Trophoblast cell (in vitro differentiated cells and primary cell): Measurements from ENCODE around the gene CHST9.

Experiments
- DNase-seq, 2 donors: peaks; one replicate each; pipeline ENCODE4 v3.0.0-alpha.2; 2016
- H2AFZ ChIP-seq: 2 replicates; pipeline ENCODE4 v1.6.1; 2013; ENCODE audit warnings: low read length, moderate library complexity, mild to moderate bottlenecking; ENCODE audit not compliant: insufficient read depth, poor library complexity
- H2AK5ac ChIP-seq: 2 replicates; pipeline ENCODE4 v1.6.1; 2013; ENCODE audit warnings: mild to moderate bottlenecking, low read length
- H2BK120ac ChIP-seq: 2 replicates; pipeline ENCODE4 v1.6.1; 2013; ENCODE audit warnings: low read length, mild to moderate bottlenecking, moderate library complexity; ENCODE audit not compliant: insufficient read depth, poor library complexity
- H2BK12ac ChIP-seq: 2 replicates; pipeline ENCODE4 v1.6.1; 2013; ENCODE audit warnings: mild to moderate bottlenecking, low read length, moderate library complexity
- H2BK5ac ChIP-seq: 2 replicates; pipeline ENCODE4 v1.6.1; 2013; ENCODE audit warnings: low read length, low read depth, moderate library complexity, mild to moderate bottlenecking; ENCODE audit not compliant: poor library complexity
- H3K14ac ChIP-seq: 2 replicates; pipeline ENCODE4 v1.6.1; 2013; ENCODE audit warnings: mild to moderate bottlenecking, low read length
- H3K18ac ChIP-seq: 2 replicates; pipeline ENCODE4 v1.6.1; 2013; ENCODE audit warnings: mild to moderate bottlenecking, low read length
- H3K23ac ChIP-seq: 2 replicates; pipeline ENCODE4 v1.6.1; 2013; ENCODE audit warnings: low read length
- H3K27ac ChIP-seq: 2 replicates; pipeline ENCODE4 v1.5.1; 2013; ENCODE audit warnings: low read depth, mild to moderate bottlenecking, inconsistent platforms, low read length, moderate library complexity
- H3K27me3 ChIP-seq: 2 replicates; pipeline ENCODE4 v1.6.1; 2013; ENCODE audit warnings: inconsistent platforms, mild to moderate bottlenecking, low read length, moderate library complexity; ENCODE audit not compliant: insufficient read depth
- H3K36me3 ChIP-seq, 2 experiments: 1 replicate in 1 of 2; 2 replicates in 1 of 2; pipeline ENCODE4 v1.6.1; 2013; ENCODE audit warnings: low read length in 2 of 2, mild to moderate bottlenecking in 2 of 2, moderate library complexity in 1 of 2; ENCODE audit not compliant: insufficient read depth in 2 of 2, control insufficient read depth in 1 of 2
- H3K4ac ChIP-seq: 2 replicates; pipeline ENCODE4 v1.6.1; 2013; ENCODE audit warnings: low read depth, mild to moderate bottlenecking, low read length, moderate library complexity
- H3K4me1 ChIP-seq, 2 experiments: 1 replicate in 1 of 2; 2 replicates in 1 of 2; pipeline ENCODE4 v1.6.1; 2013; ENCODE audit warnings: low read length in 2 of 2, mild to moderate bottlenecking in 2 of 2, moderate library complexity in 1 of 2; ENCODE audit not compliant: insufficient read depth in 2 of 2, control insufficient read depth in 1 of 2
- H3K4me2 ChIP-seq: 2 replicates; pipeline ENCODE4 v1.6.1; 2013; ENCODE audit warnings: inconsistent platforms, mild to moderate bottlenecking, low read length, moderate library complexity
- H3K4me3 ChIP-seq: 2 replicates; pipeline ENCODE4 v1.5.1; 2013; ENCODE audit warnings: mild to moderate bottlenecking, low read depth, low read length, inconsistent platforms
- H3K79me1 ChIP-seq: one replicate; pipeline ENCODE4 v1.6.1; 2013; ENCODE audit warnings: low read length
- H3K79me2 ChIP-seq: 2 replicates; pipeline ENCODE4 v1.6.1; 2013; ENCODE audit warnings: low read length, mild to moderate bottlenecking; ENCODE audit not compliant: control insufficient read depth, insufficient read depth, poor library complexity
- H3K9ac ChIP-seq: 2 replicates; pipeline ENCODE4 v1.6.1; 2013; ENCODE audit warnings: mild to moderate bottlenecking, low read length
- H3K9me3 ChIP-seq: 2 replicates; pipeline ENCODE4 v1.6.1; 2013; ENCODE audit warnings: low read depth, mild to moderate bottlenecking, control low read depth, inconsistent platforms, low read length; ENCODE audit not compliant: insufficient read depth
- H4K12ac ChIP-seq: 2 replicates; pipeline ENCODE4 v1.6.1; 2013; ENCODE audit warnings: low read depth, mild to moderate bottlenecking, low read length, moderate library complexity
- H4K8ac ChIP-seq: 2 replicates; pipeline ENCODE4 v1.6.1; 2013; ENCODE audit warnings: low read depth, mild to moderate bottlenecking, low read length, moderate library complexity
- H4K91ac ChIP-seq: one replicate; pipeline ENCODE4 v1.6.1; 2013; ENCODE audit warnings: low read depth, mild to moderate bottlenecking, low read length, moderate library complexity
- WGBS: extraction: QIAGEN DNeasy Blood & Tissue Kit; methylation state at CpG from one replicate; pipeline ENCODE4 v1.1.7; 2013; ENCODE audit warnings: missing lambda C conversion rate; ENCODE audit not compliant: insufficient read length, insufficient coverage; ENCODE audit errors: extremely low coverage; 5-methylcytosine and 5-hydroxymethylcytosine counted together

The CHST9 gene

GRCh38 chr18:27175245-27175644 is 9.9 kb downstream of the CHST9 start:
- Histone ChIP-seq H4K12ac (no peak overlapping the region), H2BK120ac (no peak overlapping the region), H3K27me3 (no peaks in the 10 kb centered on the region), H3K4me3 (no peak overlapping the region), H3K9ac (no peak overlapping the region), H3K4me2 (no peak overlapping the region), H3K79me2 (no peaks in the 10 kb centered on the region), H3K79me1 (no peaks in the 10 kb centered on the region), H3K27ac (no peak overlapping the region), H3K9me3 (no peaks in the 10 kb centered on the region), H2BK12ac (no peak overlapping the region), H3K18ac (no peak overlapping the region), H3K14ac (no peak overlapping the region), H3K36me3 (no peaks in the 10 kb centered on the region), H2AK5ac (no peak overlapping the region), H3K4ac (no peak overlapping the region), H3K23ac (no peak overlapping the region), H4K8ac (no peak overlapping the region), H3K4me1 (no peaks in the 10 kb centered on the region), H2BK5ac (no peak overlapping the region), H2AFZ (no peak overlapping the region), H4K91ac (no peak overlapping the region)
- no CpG with 5 or more reads among the region's 2 CpGs for WGBS
- DNase-seq = no peak

GRCh38 chr18:27171993-27172392 is 13.1 kb downstream of the CHST9 start:
- H3K4ac ChIP-seq = no peak overlapping the region
- H3K14ac ChIP-seq = no peak overlapping the region
- H2BK120ac ChIP-seq = no peak overlapping the region
- H3K4me2 ChIP-seq = no peak overlapping the region
- H3K9ac ChIP-seq = no peak overlapping the region
- no peaks in the 10 kb centered on the region for H3K27me3 ChIP-seq
- no peaks in the 10 kb centered on the region for H3K36me3 ChIP-seq
- H2BK12ac ChIP-seq = no peak overlapping the region
- H3K4me1 ChIP-seq = no peaks in the 10 kb centered on the region
- no peak overlapping the region for H4K8ac ChIP-seq
- no peak overlapping the region for H4K12ac ChIP-seq
- no peak overlapping the region for H3K27ac ChIP-seq
- H2AK5ac ChIP-seq = no peak overlapping the region
- WGBS = no CpG with 5 or more reads among the region's 1 CpG
- no peak overlapping the region for H2AFZ ChIP-seq
- H4K91ac ChIP-seq = no peak overlapping the region
- H3K9me3 ChIP-seq = no peaks in the 10 kb centered on the region
- H3K79me2 ChIP-seq = no peaks in the 10 kb centered on the region
- no peak overlapping the region for H2BK5ac ChIP-seq
- no peak for DNase-seq
- H3K23ac ChIP-seq = no peak overlapping the region
- no peak overlapping the region for H3K18ac ChIP-seq
- no peaks in the 10 kb centered on the region for H3K79me1 ChIP-seq
- H3K4me3 ChIP-seq = no peak overlapping the region

GRCh38 chr18:27165412-27165811 is 19.7 kb downstream of the CHST9 start:
- Histone ChIP-seq H3K79me1 (no peaks in the 10 kb centered on the region), H3K9me3 (no peaks in the 10 kb centered on the region), H3K4me1 (no peaks in the 10 kb centered on the region), H3K79me2 (no peaks in the 10 kb centered on the region), H3K27ac (no peak overlapping the region), H2BK5ac (no peak overlapping the region), H3K27me3 (no peaks in the 10 kb centered on the region), H4K8ac (no peak overlapping the region), H3K4me3 (no peak overlapping the region), H3K9ac (no peak overlapping the region), H2AK5ac (no peak overlapping the region), H3K14ac (no peak overlapping the region), H4K12ac (no peak overlapping the region), H3K36me3 (no peaks in the 10 kb centered on the region), H4K91ac (no peak overlapping the region), H3K4me2 (no peak overlapping the region), H3K23ac (no peak overlapping the region), H2BK12ac (no peak overlapping the region), H2AFZ (no peak overlapping the region), H2BK120ac (no peak overlapping the region), H3K4ac (no peak overlapping the region), H3K18ac (no peak overlapping the region)
- no peak for DNase-seq
- no CpG with 5 or more reads among the region's 1 CpG for WGBS

- Histone ChIP-seq H3K79me2 (no peaks in the 10 kb centered on the region), H4K91ac (no peak overlapping the region), H3K79me1 (no peaks in the 10 kb centered on the region), H3K18ac (no peak overlapping the region), H3K4me2 (no peak overlapping the region), H3K23ac (no peak overlapping the region), H3K27me3 (no peaks in the 10 kb centered on the region), H3K27ac (no peak overlapping the region), H3K9me3 (no peaks in the 10 kb centered on the region), H3K4ac (no peak overlapping the region), H3K4me3 (no peak overlapping the region), H3K36me3 (no peaks in the 10 kb centered on the region), H2BK5ac (no peak overlapping the region), H4K12ac (no peak overlapping the region), H2AK5ac (no peak overlapping the region), H2AFZ (no peak overlapping the region), H3K9ac (no peak overlapping the region), H3K4me1 (no peaks in the 10 kb centered on the region), H3K14ac (no peak overlapping the region), H2BK12ac (no peak overlapping the region), H4K8ac (no peak overlapping the region), H2BK120ac (no peak overlapping the region)
- WGBS = no CpG with 5 or more reads among the region's 3 CpGs
- no peak for DNase-seq
Observed at GRCh38 chr18:27164905-27165304, 20.2 kb downstream of the CHST9 start.
